Subcutaneous adipose tissue (tissue), 4 donors: ENCODE data around the gene PTMS. TPM values are rescaled to one million over a fixed set of nuclear protein-coding genes. Genes with fewer than 3 reads are reported as not detected.

Experiments used
- total RNA-seq, 4 donors: library from RNA; depleted of rRNA; stranded (reverse); fragments of >200 nt; gene quantifications; one replicate each; pipeline ENCODE4 v1.1.0, GENCODE V29; 2016
- TF ChIP-seq, protein P1 (sequence below): fragments of 450-650 bp; IDR thresholded peaks from one replicate; pipeline ENCODE4 v1.5.1; 2016; ENCODE audit warnings: low read depth, mild to moderate bottlenecking, control low read depth, antibody characterized with exemption, moderate library complexity

PTMS gene
- total RNA-seq, 4 donors from 2014 or later, result 60.3 to 118 (median 92.0) TPM

DNA sequence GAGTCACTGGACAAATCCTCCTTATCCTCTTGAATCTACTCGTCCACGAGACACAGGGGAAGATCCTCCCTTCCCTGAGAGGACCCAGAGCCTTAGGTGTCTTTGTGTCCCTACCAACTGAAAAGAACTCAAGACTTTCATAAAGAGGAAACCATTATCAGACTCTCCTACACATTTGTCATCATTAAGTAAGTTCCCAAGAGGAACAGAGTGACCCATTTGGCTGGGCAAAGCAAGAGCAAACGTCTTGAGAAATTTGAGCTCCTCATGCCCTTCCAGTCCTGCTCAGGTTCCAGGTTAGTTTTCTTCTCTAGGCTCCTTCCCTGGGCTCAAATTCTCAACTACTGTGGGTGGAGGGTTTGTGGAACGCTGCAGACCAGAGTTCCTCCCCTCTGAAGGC lies 18.9 kb upstream of the PTMS start:
- TF ChIP-seq, protein P1, sequence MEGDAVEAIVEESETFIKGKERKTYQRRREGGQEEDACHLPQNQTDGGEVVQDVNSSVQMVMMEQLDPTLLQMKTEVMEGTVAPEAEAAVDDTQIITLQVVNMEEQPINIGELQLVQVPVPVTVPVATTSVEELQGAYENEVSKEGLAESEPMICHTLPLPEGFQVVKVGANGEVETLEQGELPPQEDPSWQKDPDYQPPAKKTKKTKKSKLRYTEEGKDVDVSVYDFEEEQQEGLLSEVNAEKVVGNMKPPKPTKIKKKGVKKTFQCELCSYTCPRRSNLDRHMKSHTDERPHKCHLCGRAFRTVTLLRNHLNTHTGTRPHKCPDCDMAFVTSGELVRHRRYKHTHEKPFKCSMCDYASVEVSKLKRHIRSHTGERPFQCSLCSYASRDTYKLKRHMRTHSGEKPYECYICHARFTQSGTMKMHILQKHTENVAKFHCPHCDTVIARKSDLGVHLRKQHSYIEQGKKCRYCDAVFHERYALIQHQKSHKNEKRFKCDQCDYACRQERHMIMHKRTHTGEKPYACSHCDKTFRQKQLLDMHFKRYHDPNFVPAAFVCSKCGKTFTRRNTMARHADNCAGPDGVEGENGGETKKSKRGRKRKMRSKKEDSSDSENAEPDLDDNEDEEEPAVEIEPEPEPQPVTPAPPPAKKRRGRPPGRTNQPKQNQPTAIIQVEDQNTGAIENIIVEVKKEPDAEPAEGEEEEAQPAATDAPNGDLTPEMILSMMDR, result no peak

DNA sequence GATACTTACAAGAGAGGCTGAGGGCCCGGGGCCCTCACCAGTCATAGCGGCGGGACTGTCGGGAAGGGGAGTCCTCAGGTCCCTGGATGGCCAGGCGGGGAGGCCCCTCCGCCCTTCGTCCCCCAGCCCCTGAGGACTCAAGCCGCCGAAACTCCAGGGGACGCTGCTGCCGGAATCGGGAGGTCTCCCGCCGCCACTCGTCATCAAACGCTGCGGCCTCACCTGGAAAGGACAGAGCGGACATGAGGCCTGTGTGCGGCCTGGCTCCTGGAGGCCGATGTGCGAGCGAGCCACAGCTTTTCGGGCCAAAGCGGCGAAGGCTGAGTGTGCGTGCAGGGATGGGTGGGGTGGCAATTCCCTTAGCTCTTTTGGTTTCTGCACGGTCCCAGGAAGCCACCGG lies 17.4 kb upstream of the PTMS start:
- TF ChIP-seq, protein P1, result no peak

DNA sequence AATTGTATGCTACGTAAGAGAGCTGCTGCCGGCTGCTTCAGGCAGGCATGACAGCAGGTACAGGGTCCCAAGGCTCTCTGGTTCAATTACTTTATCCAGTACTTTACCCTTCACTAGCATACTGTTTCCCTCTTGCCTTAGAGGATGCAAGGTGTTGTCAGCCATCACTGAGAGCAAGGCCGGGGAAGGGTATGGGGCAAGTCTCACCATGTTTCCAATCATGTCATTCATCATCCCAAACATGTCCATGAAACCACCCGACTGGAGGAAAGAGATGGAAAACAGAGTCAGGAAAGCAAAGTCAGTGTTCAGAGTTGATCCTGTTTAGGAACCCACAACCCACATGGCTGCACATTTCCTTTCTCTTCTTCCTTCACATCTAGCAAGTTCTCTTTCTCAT lies 15.7 kb upstream of the PTMS start:
- TF ChIP-seq, protein P1, result no peak

DNA sequence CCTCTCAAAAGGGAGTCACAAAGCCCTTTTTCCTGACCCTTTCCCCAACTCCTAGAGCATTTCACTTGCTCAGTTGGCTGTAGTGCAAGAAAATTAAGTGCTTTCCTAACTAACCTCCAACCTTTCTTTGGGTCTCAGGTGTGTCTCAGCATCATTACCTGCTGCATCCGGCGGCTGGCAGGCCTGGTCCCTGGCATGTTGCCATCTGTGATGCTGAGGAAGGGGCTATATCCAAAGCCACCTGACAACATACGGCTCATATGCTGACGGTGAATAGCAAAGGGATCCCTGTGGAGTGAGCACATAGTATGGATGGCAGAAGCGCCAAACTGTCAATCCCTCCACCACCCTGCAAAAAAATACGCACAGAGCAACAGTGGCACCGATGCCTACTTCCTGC lies 14.4 kb upstream of the PTMS start:
- TF ChIP-seq, protein P1, result no peak

DNA sequence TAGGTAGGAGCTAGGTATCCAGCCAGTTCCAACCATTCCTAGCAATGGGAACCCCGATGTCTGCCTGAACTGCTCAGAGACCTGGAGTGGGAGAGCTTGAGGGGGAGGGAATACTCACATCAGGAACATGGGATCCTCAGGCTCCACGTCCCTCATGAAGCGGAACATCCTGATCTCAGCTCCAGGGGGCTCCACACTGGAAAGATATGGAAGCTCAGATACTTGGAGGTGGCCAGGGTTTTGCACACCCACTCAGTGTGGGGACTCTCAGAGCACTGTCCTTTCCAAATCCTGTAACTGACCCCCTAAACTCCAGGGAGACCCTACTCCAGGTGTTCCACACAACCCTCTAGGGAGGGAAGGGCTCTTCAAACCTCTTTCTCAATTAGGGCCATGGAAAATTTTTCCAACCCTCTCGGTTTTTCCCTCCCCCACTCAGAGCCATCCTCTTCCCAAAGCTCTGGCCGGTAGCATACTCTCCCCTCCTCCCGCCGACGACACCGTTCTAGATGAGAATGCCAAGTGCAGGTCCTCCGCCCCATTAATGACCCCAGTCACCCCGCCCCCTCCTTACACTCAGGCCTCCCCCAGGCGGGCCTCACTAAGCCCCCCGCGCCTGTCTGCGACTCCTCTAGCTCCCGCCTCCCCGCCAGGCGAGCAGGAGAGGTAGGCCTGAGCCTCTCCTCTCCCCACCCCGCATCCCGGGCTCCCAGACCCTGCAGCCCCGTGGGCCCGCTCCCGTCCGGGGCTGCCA lies 13.8 kb upstream of the PTMS start:
- TF ChIP-seq, protein P1, result no peak

DNA sequence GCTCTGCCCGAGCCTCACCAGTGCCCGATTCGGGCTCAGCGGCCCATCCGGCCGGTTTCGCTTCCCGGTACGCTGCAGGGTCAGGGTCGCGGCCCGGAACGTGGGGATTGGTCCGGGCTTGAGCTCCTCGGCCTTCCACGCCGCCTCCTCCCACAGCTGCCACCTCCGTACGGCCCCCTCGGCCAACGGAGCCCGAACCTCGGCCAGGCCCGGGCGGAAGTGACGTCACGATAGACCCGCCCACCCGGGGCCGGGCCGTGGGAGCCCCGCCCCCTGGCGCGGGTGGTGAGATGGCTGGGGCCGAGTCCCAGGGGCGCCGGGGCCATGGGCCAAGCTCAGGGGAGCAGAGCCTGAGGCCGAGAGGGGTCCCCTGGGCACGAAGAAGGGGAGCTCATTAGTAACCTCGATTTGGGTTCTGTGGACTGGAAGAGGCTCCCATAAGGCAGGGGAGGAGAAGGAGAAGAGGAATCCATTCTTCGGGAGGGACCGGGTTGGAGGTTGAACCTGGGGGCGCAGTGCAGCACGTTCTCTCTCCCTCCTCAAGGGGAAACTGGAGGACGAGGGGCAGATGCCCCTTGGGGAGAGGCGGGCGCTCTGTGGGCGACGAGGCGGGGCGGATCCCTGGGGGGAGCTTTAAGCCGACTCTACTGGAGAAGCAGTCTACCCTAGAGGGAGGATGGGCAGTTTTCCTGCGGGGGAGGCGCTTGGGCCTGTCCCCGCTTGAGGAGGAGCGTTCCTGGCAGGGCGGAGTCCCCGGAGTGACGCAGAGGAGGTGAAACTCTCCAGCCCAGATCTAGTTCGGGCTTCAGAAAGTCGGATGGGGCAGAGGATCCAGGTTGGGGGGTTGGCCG lies 13.0 kb upstream of the PTMS start, which contains the start of gene MLF2:
TSS of gene MLF2 (minus strand) at position 221 of the 851 bp plus-strand sequence. CDS start 807 bp downstream, outside the sequence.
- TF ChIP-seq, protein P1, result no peak

DNA sequence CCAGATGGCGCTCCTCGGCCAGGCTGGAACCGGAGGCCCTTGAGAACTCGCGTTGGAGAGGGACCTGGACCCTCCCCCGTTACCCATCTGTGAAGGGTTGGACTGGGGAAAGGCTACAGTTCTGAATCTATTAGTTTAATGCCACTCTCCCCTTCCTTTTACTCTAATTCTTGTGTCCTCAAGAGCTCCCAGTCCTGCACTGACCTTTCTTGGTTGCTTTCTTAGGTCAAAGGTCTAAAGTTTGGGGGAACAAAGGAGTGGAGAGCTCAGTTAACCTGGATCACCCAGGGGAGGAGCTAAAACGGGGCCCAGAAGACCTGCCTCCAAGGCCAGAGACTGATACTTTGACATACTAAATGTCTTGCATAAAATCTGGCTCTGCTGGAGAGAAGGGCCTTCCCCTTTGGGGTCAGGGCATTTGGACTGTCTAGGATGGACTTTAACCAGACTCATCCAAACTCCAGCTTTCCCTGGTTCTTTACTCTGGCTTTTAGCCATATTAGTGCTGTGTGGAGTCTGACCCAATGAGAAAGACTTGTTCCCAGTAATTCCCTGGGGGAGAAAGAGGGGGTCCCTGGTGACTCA lies 12.3 kb upstream of the PTMS start:
- TF ChIP-seq, protein P1, result no peak
